ENCODE results near the gene SH3TC1. TPM values are rescaled to one million over a fixed set of nuclear protein-coding genes. Genes with fewer than 3 reads are reported as not detected.
A peak's percentile ranks its signal among the peaks of the same experiment; 100 is the strongest.

SH3TC1 gene
- total RNA-seq, 1 donor from 2014 or later = 1.2 TPM

DNA sequence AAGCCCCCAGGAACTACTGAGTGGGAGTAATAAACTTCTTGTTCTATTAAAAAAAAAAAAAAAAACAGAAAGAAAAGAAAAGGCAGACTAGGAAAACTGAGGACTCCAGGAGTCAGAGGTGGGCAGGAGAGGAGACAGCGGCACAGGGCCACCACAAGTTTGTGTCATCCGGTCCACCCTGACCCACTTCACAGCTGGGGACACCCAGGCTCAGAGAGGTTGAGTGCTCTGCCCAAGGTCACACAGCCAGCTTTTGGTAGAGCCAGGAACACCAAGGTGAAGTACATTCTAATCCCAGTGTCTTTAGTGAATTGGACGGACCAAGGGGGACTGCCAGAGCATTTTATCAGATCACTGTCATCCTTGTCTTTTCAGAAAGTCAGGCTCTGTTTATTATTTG, 24.1 kb upstream of the SH3TC1 start:
- H3K36me3 Mint-ChIP-seq (ENCODE audit: low read depth, unreplicated experiment) = no peaks in the 10 kb centered on the region
- no peak overlapping the region for H3K27ac ChIP-seq (ENCODE audit: low read depth, low read length)
- H3K4me2 ChIP-seq (ENCODE audit: low read length) = no peak overlapping the region
- TF ChIP-seq, protein P1, sequence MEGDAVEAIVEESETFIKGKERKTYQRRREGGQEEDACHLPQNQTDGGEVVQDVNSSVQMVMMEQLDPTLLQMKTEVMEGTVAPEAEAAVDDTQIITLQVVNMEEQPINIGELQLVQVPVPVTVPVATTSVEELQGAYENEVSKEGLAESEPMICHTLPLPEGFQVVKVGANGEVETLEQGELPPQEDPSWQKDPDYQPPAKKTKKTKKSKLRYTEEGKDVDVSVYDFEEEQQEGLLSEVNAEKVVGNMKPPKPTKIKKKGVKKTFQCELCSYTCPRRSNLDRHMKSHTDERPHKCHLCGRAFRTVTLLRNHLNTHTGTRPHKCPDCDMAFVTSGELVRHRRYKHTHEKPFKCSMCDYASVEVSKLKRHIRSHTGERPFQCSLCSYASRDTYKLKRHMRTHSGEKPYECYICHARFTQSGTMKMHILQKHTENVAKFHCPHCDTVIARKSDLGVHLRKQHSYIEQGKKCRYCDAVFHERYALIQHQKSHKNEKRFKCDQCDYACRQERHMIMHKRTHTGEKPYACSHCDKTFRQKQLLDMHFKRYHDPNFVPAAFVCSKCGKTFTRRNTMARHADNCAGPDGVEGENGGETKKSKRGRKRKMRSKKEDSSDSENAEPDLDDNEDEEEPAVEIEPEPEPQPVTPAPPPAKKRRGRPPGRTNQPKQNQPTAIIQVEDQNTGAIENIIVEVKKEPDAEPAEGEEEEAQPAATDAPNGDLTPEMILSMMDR (IDR thresholded peaks at IDR 0.05; ENCODE audit: insufficient read depth, low read depth, low read length) = no peak
- TF ChIP-seq EZH2 (IDR thresholded peaks at IDR 0.05; ENCODE audit: insufficient read depth, low read length) = no peak
- FAIRE-seq = no peak
- H3K4me1 Mint-ChIP-seq (ENCODE audit: low read depth, unreplicated experiment) = peaks cover 4% of the 10 kb centered on the region
- H3K9me3 ChIP-seq (ENCODE audit: insufficient read depth, low read depth, low read length) = no peaks in the 10 kb centered on the region
- no peaks in the 10 kb centered on the region for H3K36me3 ChIP-seq (ENCODE audit: insufficient read depth, low read length)
- H3K9ac ChIP-seq (ENCODE audit: low read length) = no peak overlapping the region
- H3K9me3 Mint-ChIP-seq (ENCODE audit: unreplicated experiment) = no peaks in the 10 kb centered on the region
- DNase-seq (ENCODE audit: low read depth) = no peak
- no peak overlapping the region for H3K4me3 ChIP-seq (ENCODE audit: insufficient read depth, low read depth, low read length)
- no peak overlapping the region for H3K4me3 Mint-ChIP-seq (ENCODE audit: unreplicated experiment)
- no peak overlapping the region for H3K27ac Mint-ChIP-seq (ENCODE audit: unreplicated experiment)
- no peak overlapping the region for H2AFZ ChIP-seq (ENCODE audit: low read depth, low read length)
- H3K79me2 ChIP-seq (ENCODE audit: insufficient read depth, low read length) = no peaks in the 10 kb centered on the region
- no peaks in the 10 kb centered on the region for H4K20me1 ChIP-seq (ENCODE audit: insufficient read depth, low read length)
- H3K27me3 ChIP-seq (ENCODE audit: insufficient read depth, low read length) = peaks cover 9% of the 10 kb centered on the region
- no peaks in the 10 kb centered on the region for H3K4me1 ChIP-seq (ENCODE audit: insufficient read depth, low read length)
- peaks cover 46% of the 10 kb centered on the region for H3K27me3 Mint-ChIP-seq (ENCODE audit: low read depth, unreplicated experiment)

DNA sequence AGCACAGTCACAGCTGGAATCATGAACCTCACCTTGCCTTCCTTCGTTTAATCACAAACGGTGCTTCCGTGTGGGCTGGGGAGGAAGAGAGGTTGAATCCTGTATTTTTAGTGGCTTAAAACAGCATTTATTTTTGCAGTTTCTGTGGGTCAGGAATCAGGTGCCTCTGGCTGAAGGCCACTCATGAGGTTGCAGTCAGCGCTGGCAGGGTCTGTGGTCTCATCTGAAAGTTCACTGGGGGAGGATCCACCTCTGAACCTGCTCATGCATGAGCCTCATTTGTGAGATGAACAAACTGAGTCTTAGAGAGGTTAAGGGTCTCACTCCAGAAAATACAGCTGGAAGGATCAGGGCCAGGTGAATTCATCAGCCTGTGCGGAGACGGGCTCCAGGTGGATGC, 23.4 kb upstream of the SH3TC1 start:
- peaks cover 4% of the 10 kb centered on the region for H3K4me1 Mint-ChIP-seq (ENCODE audit: low read depth, unreplicated experiment)
- TF ChIP-seq, protein P1 (IDR thresholded peaks at IDR 0.05; ENCODE audit: insufficient read depth, low read depth, low read length) = no peak
- no peak for TF ChIP-seq EZH2 (IDR thresholded peaks at IDR 0.05; ENCODE audit: insufficient read depth, low read length)
- no peak overlapping the region for H3K4me3 Mint-ChIP-seq (ENCODE audit: unreplicated experiment)
- Histone ChIP-seq H2AFZ (ENCODE audit: low read depth, low read length) (no peak overlapping the region), H3K9ac (ENCODE audit: low read length) (no peak overlapping the region), H3K27ac (ENCODE audit: low read depth, low read length) (no peak overlapping the region), H3K4me1 (ENCODE audit: insufficient read depth, low read length) (no peaks in the 10 kb centered on the region), H3K4me3 (ENCODE audit: insufficient read depth, low read depth, low read length) (no peak overlapping the region), H3K4me2 (ENCODE audit: low read length) (no peak overlapping the region), H3K36me3 (ENCODE audit: insufficient read depth, low read length) (no peaks in the 10 kb centered on the region), H3K79me2 (ENCODE audit: insufficient read depth, low read length) (no peaks in the 10 kb centered on the region), H3K9me3 (ENCODE audit: insufficient read depth, low read depth, low read length) (no peaks in the 10 kb centered on the region), H3K27me3 (ENCODE audit: insufficient read depth, low read length) (peaks cover 9% of the 10 kb centered on the region), H4K20me1 (ENCODE audit: insufficient read depth, low read length) (no peaks in the 10 kb centered on the region)
- DNase-seq (ENCODE audit: low read depth) (no peak), FAIRE-seq (no peak)
- H3K27me3 Mint-ChIP-seq (ENCODE audit: low read depth, unreplicated experiment) = peaks cover 51% of the 10 kb centered on the region
- H3K27ac Mint-ChIP-seq (ENCODE audit: unreplicated experiment) = no peak overlapping the region
- H3K36me3 Mint-ChIP-seq (ENCODE audit: low read depth, unreplicated experiment) = no peaks in the 10 kb centered on the region
- H3K9me3 Mint-ChIP-seq (ENCODE audit: unreplicated experiment) = no peaks in the 10 kb centered on the region

DNA sequence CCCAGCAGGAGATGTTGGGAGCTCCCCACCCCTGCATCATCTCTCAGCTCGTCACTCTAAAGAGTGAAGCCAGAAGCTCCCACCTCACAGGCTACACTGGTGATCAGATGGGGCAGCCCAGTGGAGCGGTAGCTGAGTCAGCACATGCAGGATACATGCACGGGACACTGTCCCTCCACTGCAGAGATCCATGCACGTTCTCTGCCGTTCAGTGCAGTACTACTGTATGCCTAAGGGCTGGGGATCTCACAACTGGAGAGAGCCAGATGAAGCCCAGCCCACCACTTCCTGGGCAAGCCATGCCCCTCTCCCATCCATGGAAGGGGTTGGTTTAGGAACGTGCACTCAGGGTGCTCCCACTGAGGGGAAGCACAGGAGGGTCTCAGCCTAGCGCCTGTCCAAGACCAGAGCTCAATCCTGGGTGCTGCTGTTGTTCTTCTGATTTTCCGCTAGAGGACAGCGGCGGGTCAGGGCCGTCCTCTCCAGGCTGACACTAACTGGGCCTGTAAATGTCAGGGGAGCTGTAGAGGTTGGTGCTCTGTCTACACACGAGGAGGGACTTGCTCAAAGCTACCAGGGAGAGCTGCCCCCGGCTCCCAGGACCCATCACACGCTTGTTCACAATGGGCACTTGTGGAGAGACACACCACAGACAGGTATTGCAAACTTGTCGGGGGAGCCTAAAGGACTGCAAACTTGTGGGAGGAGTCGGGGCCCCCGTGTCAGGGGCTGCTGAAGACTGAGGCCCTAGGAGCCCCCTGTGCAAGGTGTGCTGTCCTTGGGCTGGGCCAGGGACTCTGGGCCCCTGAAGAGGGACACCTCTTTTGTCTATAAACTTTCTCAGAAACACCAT, 22.3 kb upstream of the SH3TC1 start:
- H3K4me3 ChIP-seq (ENCODE audit: insufficient read depth, low read depth, low read length) = no peak overlapping the region
- no peaks in the 10 kb centered on the region for H3K9me3 ChIP-seq (ENCODE audit: insufficient read depth, low read depth, low read length)
- no peak for FAIRE-seq
- H3K4me1 Mint-ChIP-seq (ENCODE audit: low read depth, unreplicated experiment) = peaks cover 4% of the 10 kb centered on the region
- TF ChIP-seq EZH2 (IDR thresholded peaks at IDR 0.05; ENCODE audit: insufficient read depth, low read length) = no peak
- TF ChIP-seq, protein P1 (IDR thresholded peaks at IDR 0.05; ENCODE audit: insufficient read depth, low read depth, low read length) = peak; percentile 72
- no peak overlapping the region for H3K4me3 Mint-ChIP-seq (ENCODE audit: unreplicated experiment)
- peaks cover 9% of the 10 kb centered on the region for H3K27me3 ChIP-seq (ENCODE audit: insufficient read depth, low read length)
- H3K27ac ChIP-seq (ENCODE audit: low read depth, low read length) = no peak overlapping the region
- no peak overlapping the region for H3K9ac ChIP-seq (ENCODE audit: low read length)
- H2AFZ ChIP-seq (ENCODE audit: low read depth, low read length) = peak overlapping the region; percentile 30
- peaks cover 47% of the 10 kb centered on the region for H3K27me3 Mint-ChIP-seq (ENCODE audit: low read depth, unreplicated experiment)
- H3K27ac Mint-ChIP-seq (ENCODE audit: unreplicated experiment) = no peak overlapping the region
- peak; percentile 31 for DNase-seq (ENCODE audit: low read depth)
- no peak overlapping the region for H3K4me2 ChIP-seq (ENCODE audit: low read length)
- H3K36me3 Mint-ChIP-seq (ENCODE audit: low read depth, unreplicated experiment) = no peaks in the 10 kb centered on the region
- H3K36me3 ChIP-seq (ENCODE audit: insufficient read depth, low read length) = no peaks in the 10 kb centered on the region
- no peaks in the 10 kb centered on the region for H3K4me1 ChIP-seq (ENCODE audit: insufficient read depth, low read length)
- no peaks in the 10 kb centered on the region for H4K20me1 ChIP-seq (ENCODE audit: insufficient read depth, low read length)
- H3K79me2 ChIP-seq (ENCODE audit: insufficient read depth, low read length) = no peaks in the 10 kb centered on the region
- no peaks in the 10 kb centered on the region for H3K9me3 Mint-ChIP-seq (ENCODE audit: unreplicated experiment)
